Activated T-cell treated with anti-CD3 and anti-CD28 coated beads, Interleukin-2, amount 50 U/mL, for 72 hours (primary cell): Measurements from ENCODE around the gene UTP11. TPM values are rescaled to one million over a fixed set of nuclear protein-coding genes. Genes with fewer than 3 reads are reported as not detected.
A peak's percentile ranks its signal among the peaks of the same experiment; 100 is the strongest.
"Not testable (repeated sequence)": the region's sequence is repeated elsewhere in the genome, so short reads cannot be mapped to it uniquely, and the experiment has no call there.

Experiments used
- ATAC-seq, 2 donors: fragments of 150-1000 bp; cut with Tn5 transposase; replicated peaks in 1 of 2; 2 replicates each; pipeline ENCODE4 v1.10.0; 2021; ENCODE audit warnings: moderate library complexity in 2 of 2, mild to moderate bottlenecking in 1 of 2
- DNase-seq, 2 donors: peaks; one replicate each; pipeline ENCODE4 v3.0.0; 2021 to 2022; ENCODE audit warnings: mixed read lengths in 1 of 2
- H3K27ac Mint-ChIP-seq: one replicate; pipeline ENCODE4 v1.8.0; 2022; ENCODE audit warnings: mild to moderate bottlenecking, moderate library complexity, mixed read lengths
- H3K27me3 Mint-ChIP-seq: one replicate; pipeline ENCODE4 v1.8.0; 2022; ENCODE audit warnings: low read depth, mixed read lengths
- H3K36me3 Mint-ChIP-seq, 2 donors: one replicate each; pipeline ENCODE4 v1.8.0; 2022; ENCODE audit warnings: mixed read lengths in 2 of 2, mild to moderate bottlenecking in 1 of 2; ENCODE audit not compliant: insufficient read depth in 2 of 2
- H3K4me1 Mint-ChIP-seq: one replicate; pipeline ENCODE4 v1.8.0; 2022; ENCODE audit warnings: low read depth, mixed read lengths
- H3K4me3 Mint-ChIP-seq, 2 donors: one replicate each; pipeline ENCODE4 v1.8.0; 2022; ENCODE audit warnings: mild to moderate bottlenecking in 2 of 2, mixed read lengths in 2 of 2, moderate library complexity in 2 of 2
- H3K9me3 Mint-ChIP-seq, 2 donors: one replicate each; pipeline ENCODE4 v1.8.0; 2022; ENCODE audit warnings: mixed read lengths in 2 of 2
- total RNA-seq, 2 donors: library from RNA; stranded (reverse); gene quantifications; one replicate each; pipeline ENCODE4 v1.2.3, GENCODE V29; 2022

UTP11 gene
- total RNA-seq, 2 donors from 2014 or later = 28.4 to 31.7 TPM

- DNase-seq = no peak
- Mint-ChIP-seq H3K9me3 (no peaks in the 10 kb centered on the region), H3K36me3 (peaks cover 6 to 14% of the 10 kb centered on the region in 2 donors), H3K27ac (no peak overlapping the region), H3K27me3 (no peaks in the 10 kb centered on the region), H3K4me1 (peaks cover 54% of the 10 kb centered on the region), H3K4me3 (no peak overlapping the region)
- no peak for ATAC-seq
Measured at GRCh38 chr1:38025664-38026063, 13.1 kb downstream of the UTP11 start.

- peak overlapping the region in 1 of 2 donors; percentile 80 for H3K4me3 Mint-ChIP-seq
- no peaks in the 10 kb centered on the region for H3K9me3 Mint-ChIP-seq
- peaks cover 64% of the 10 kb centered on the region for H3K4me1 Mint-ChIP-seq
- no peak overlapping the region for H3K27ac Mint-ChIP-seq
- H3K36me3 Mint-ChIP-seq = peaks cover 6 to 14% of the 10 kb centered on the region in 2 donors
- H3K27me3 Mint-ChIP-seq = no peaks in the 10 kb centered on the region
- ATAC-seq (no peak), DNase-seq (peak; percentile 64)
Measured at GRCh38 chr1:38026592-38027200, 14.2 kb downstream of the UTP11 start.

GRCh38 chr1:38027201-38028104, 14.9 kb downstream of the UTP11 start:
- Mint-ChIP-seq H3K36me3 (peaks cover 6 to 10% of the 10 kb centered on the region in 2 donors), H3K27ac (peak overlapping the region; percentile 38), H3K4me1 (peaks cover 67% of the 10 kb centered on the region), H3K27me3 (no peaks in the 10 kb centered on the region), H3K9me3 (no peaks in the 10 kb centered on the region), H3K4me3 (peak overlapping the region; percentile 63 to 80)
- no peak for ATAC-seq
- DNase-seq = no peak

- Mint-ChIP-seq H3K9me3 (no peaks in the 10 kb centered on the region), H3K27ac (peak overlapping the region; percentile 38), H3K4me1 (peaks cover 67% of the 10 kb centered on the region), H3K27me3 (no peaks in the 10 kb centered on the region), H3K4me3 (peak overlapping the region; percentile 63 to 80), H3K36me3 (peaks cover 4 to 6% of the 10 kb centered on the region in 2 donors)
- DNase-seq (peak; percentile 79 to 88), ATAC-seq (peak; percentile 82 to 87)
Measured at GRCh38 chr1:38028105-38028591, 15.6 kb downstream of the UTP11 start.

- H3K4me3 Mint-ChIP-seq = peak overlapping the region; percentile 63 to 80
Measured at GRCh38 chr1:38028671-38029070, 16.1 kb downstream of the UTP11 start.

GRCh38 chr1:38029081-38029681, 16.6 kb downstream of the UTP11 start:
- ATAC-seq (no peak), DNase-seq (no peak)
- Mint-ChIP-seq H3K27me3 (no peaks in the 10 kb centered on the region), H3K4me3 (peak overlapping the region; percentile 63 to 80), H3K36me3 (peaks cover 4 to 5% of the 10 kb centered on the region in 2 donors), H3K4me1 (peaks cover 67% of the 10 kb centered on the region), H3K9me3 (no peaks in the 10 kb centered on the region), H3K27ac (peak overlapping the region; percentile 85)

More at GRCh38 chr1:38028671-38029070, 16.1 kb downstream of the UTP11 start:
- no peak for DNase-seq
- H3K4me1 Mint-ChIP-seq = peaks cover 67% of the 10 kb centered on the region
- H3K27me3 Mint-ChIP-seq = no peaks in the 10 kb centered on the region
- no peaks in the 10 kb centered on the region for H3K9me3 Mint-ChIP-seq
- ATAC-seq = no peak
- peak overlapping the region; percentile 38 for H3K27ac Mint-ChIP-seq
- peaks cover 4 to 5% of the 10 kb centered on the region in 2 donors for H3K36me3 Mint-ChIP-seq

- peaks cover 1 to 2% of the 10 kb centered on the region in 2 donors for H3K36me3 Mint-ChIP-seq
Measured at GRCh38 chr1:38029685-38030511, 17.4 kb downstream of the UTP11 start.

GRCh38 chr1:38030596-38031512, 18.3 kb downstream of the UTP11 start:
- peaks cover 2% of the 10 kb centered on the region for H3K27me3 Mint-ChIP-seq
- DNase-seq (no peak), ATAC-seq (no peak)
- H3K9me3 Mint-ChIP-seq = no peaks in the 10 kb centered on the region
- H3K4me1 Mint-ChIP-seq = peaks cover 62% of the 10 kb centered on the region
- peak overlapping the region; percentile 63 to 80 for H3K4me3 Mint-ChIP-seq
- H3K27ac Mint-ChIP-seq = peak overlapping the region; percentile 68
- H3K36me3 Mint-ChIP-seq = no peaks in the 10 kb centered on the region

More at GRCh38 chr1:38029685-38030511, 17.4 kb downstream of the UTP11 start:
- H3K27me3 Mint-ChIP-seq = no peaks in the 10 kb centered on the region
- H3K9me3 Mint-ChIP-seq = no peaks in the 10 kb centered on the region
- peak; percentile 62 to 76 for ATAC-seq
- peak overlapping the region; percentile 85 for H3K27ac Mint-ChIP-seq
- peak overlapping the region; percentile 63 to 80 for H3K4me3 Mint-ChIP-seq
- DNase-seq = peak; percentile 84 to 87
- peaks cover 67% of the 10 kb centered on the region for H3K4me1 Mint-ChIP-seq

- DNase-seq (no peak), ATAC-seq (no peak)
- Mint-ChIP-seq H3K4me1 (peaks cover 55% of the 10 kb centered on the region), H3K9me3 (no peaks in the 10 kb centered on the region), H3K36me3 (no peaks in the 10 kb centered on the region), H3K4me3 (peak overlapping the region in 1 of 2 donors; percentile 31), H3K27me3 (peaks cover 8% of the 10 kb centered on the region), H3K27ac (no peak overlapping the region)
Measured at GRCh38 chr1:38031513-38031866, 19.0 kb downstream of the UTP11 start.

- peaks cover 40% of the 10 kb centered on the region for H3K4me1 Mint-ChIP-seq
- DNase-seq, H3K4me3 Mint-ChIP-seq, H3K27me3 Mint-ChIP-seq, H3K27ac Mint-ChIP-seq, ATAC-seq, H3K36me3 Mint-ChIP-seq, H3K9me3 Mint-ChIP-seq: not testable (repeated sequence)
Measured at GRCh38 chr1:38032992-38033391, 20.5 kb downstream of the UTP11 start.

GRCh38 chr1:38034871-38035270, 22.3 kb downstream of the UTP11 start:
- DNase-seq (no peak), ATAC-seq (no peak)
- Mint-ChIP-seq H3K9me3 (no peaks in the 10 kb centered on the region), H3K36me3 (no peaks in the 10 kb centered on the region), H3K27ac (no peak overlapping the region), H3K4me1 (peaks cover 22% of the 10 kb centered on the region), H3K27me3 (peaks cover 17% of the 10 kb centered on the region), H3K4me3 (no peak overlapping the region)
